ENCODE measurements around the gene CDK5. TPM values are rescaled to one million over a fixed set of nuclear protein-coding genes. Genes with fewer than 3 reads are reported as not detected.
A peak's percentile ranks its signal among the peaks of the same experiment; 100 is the strongest.

The CDK5 gene
- total and polyA plus RNA-seq, 9 of the 15 experiments (the other 6 are each of a cell fraction or from before 2014, with no cell fraction given), result 3.2 to 38.0 (median 27.5) TPM

DNA sequence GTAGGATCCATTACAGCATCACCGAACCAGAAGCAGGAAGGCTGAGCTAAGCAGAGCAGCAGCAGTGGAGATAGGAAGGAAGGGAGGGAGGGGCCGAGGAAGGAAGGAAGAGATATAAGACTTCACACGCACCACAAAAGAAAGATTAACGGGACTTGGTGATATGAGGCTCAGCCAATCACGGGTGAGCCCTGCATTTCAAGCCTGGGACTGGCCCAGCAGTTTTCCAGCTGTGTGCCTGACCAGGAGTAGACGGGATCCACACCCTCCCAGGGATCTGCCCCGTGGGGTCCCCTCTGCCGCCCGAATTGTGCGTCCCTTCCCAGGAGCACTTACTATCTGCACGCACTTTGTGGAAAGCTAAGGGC, 49.6 kb downstream of the CDK5 start (continued):
- no peak for TF ChIP-seq MGA (IDR thresholded peaks at IDR 0.05)
- no peak for TF ChIP-seq ZNF395 (CRISPR knock-in tag; IDR thresholded peaks at IDR 0.05)
- TF ChIP-seq XRCC5 (IDR thresholded peaks at IDR 0.05; ENCODE audit: low read depth, low read length), result 0 out of 2 replicates have a peak, but pooled peaks have one; percentile 1
- TF ChIP-seq RBFOX2 (IDR thresholded peaks at IDR 0.05; ENCODE audit: low read depth, low read length), result no peak
- TF ChIP-seq TCF7L2 (IDR thresholded peaks at IDR 0.05; ENCODE audit: low read depth, low read length), result no peak
- no peak for TF ChIP-seq MAZ (CRISPR knock-in tag; conservative IDR thresholded peaks at IDR 0.05 in 1 of 2, IDR thresholded peaks at IDR 0.05 in 1 of 2)
- no peak for TF ChIP-seq ZFP30 (CRISPR knock-in tag; IDR thresholded peaks at IDR 0.05; ENCODE audit: borderline replicate concordance)
- TF ChIP-seq ZNF3 (CRISPR knock-in tag; IDR thresholded peaks at IDR 0.05), result no peak
- TF ChIP-seq POLR2AphosphoS5 (IDR thresholded peaks at IDR 0.05; ENCODE audit: control insufficient read depth, insufficient read depth, low read depth, low read length), result peak; percentile 51; the same call in 1 of the 2 replicates
- TF ChIP-seq MTA1 (IDR thresholded peaks at IDR 0.05; ENCODE audit: borderline replicate concordance), result no peak
- TF ChIP-seq CBFA2T3 (IDR thresholded peaks at IDR 0.05), result peak; percentile 96
- no peak for TF ChIP-seq SREBF1 (IDR thresholded peaks at IDR 0.05; ENCODE audit: borderline replicate concordance, low read depth, low read length)
- TF ChIP-seq MAFF (IDR thresholded peaks at IDR 0.05; ENCODE audit: low read length), result peak; percentile 54; the same call in 1 of the 2 replicates
- peak; percentile 63 for TF ChIP-seq FOXM1 (IDR thresholded peaks at IDR 0.05; ENCODE audit: low read depth)
- no peak for TF ChIP-seq FOXM1 (CRISPR knock-in tag; IDR thresholded peaks at IDR 0.05; ENCODE audit: low read depth)
- no peak for TF ChIP-seq ZNF184 (CRISPR knock-in tag; IDR thresholded peaks at IDR 0.05)
- TF ChIP-seq ZNF75A (CRISPR knock-in tag; IDR thresholded peaks at IDR 0.05), result peak; percentile 31; the same call in 1 of the 2 replicates
- no peak for TF ChIP-seq ZNF445 (CRISPR knock-in tag; IDR thresholded peaks at IDR 0.05; ENCODE audit: low read depth)

All from K562 (cell line).